ENCODE measurements around the gene EYA3.

EYA3 gene

DNA sequence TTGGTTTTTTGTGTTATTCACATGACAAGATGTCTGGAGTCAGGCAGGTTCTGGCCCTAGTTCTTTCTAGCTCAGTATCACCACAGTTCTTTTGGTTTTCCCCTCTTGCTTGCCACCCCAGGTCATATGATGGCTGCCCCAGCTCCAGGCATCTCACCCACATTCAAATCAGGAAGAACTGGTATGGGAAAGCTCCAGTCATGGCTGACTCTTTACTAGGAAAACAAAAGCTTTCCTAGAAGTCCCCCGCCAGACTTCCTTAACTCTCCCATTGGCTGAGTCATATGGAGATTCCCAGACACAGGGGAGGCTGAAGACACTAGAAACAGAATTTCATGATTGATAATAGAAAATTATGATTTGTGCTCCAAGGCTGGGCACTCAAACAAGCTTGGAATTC, 22.1 kb upstream of the EYA3 start:
- Histone ChIP-seq H3K4me3 (ENCODE audit: low read depth, low read length) (no peak overlapping the region), H3K9ac (ENCODE audit: low read depth, low read length) (no peak overlapping the region), H3K36me3 (ENCODE audit: control insufficient read depth, insufficient read depth, low read length) (no peaks in the 10 kb centered on the region), H3K4me1 (ENCODE audit: control insufficient read depth, insufficient read depth, low read length) (0 out of 2 replicates have a peak, but pooled peaks cover 2% of the 10 kb centered on the region), H3K27ac (ENCODE audit: low read depth, low read length) (no peak overlapping the region), H3K27me3 (ENCODE audit: control insufficient read depth, insufficient read depth, low read length) (no peaks in the 10 kb centered on the region), H3K9me3 (ENCODE audit: control insufficient read depth, insufficient read depth, low read length) (no peaks in the 10 kb centered on the region)

DNA sequence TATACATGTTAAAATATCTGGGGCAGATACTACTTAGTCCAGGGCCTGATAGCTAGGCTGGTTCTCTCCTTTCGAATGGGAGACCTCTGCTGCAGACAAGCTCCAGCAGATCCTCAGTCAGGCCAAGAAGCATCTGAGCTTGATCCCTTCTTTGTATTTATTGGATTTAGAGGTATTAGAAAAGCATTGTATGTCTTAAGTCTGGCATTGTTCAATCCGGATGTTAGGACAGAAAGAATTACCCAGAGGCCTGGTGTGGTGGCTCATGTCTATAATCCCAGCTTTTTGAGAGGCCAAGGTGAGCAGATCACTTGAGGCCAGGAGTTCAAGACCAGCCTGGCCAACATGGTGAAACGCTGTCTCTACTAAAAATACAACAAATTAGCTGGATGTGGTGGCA, 21.2 kb upstream of the EYA3 start:
- no peaks in the 10 kb centered on the region for H3K9me3 ChIP-seq (ENCODE audit: control insufficient read depth, insufficient read depth, low read length)
- no peaks in the 10 kb centered on the region for H3K36me3 ChIP-seq (ENCODE audit: control insufficient read depth, insufficient read depth, low read length)
- no peak overlapping the region for H3K9ac ChIP-seq (ENCODE audit: low read depth, low read length)
- H3K27me3 ChIP-seq (ENCODE audit: control insufficient read depth, insufficient read depth, low read length): no peaks in the 10 kb centered on the region
- H3K4me3 ChIP-seq (ENCODE audit: low read depth, low read length): no peak overlapping the region
- 0 out of 2 replicates have a peak, but pooled peaks cover 9% of the 10 kb centered on the region for H3K4me1 ChIP-seq (ENCODE audit: control insufficient read depth, insufficient read depth, low read length)
- no peak overlapping the region for H3K27ac ChIP-seq (ENCODE audit: low read depth, low read length)

- no peaks in the 10 kb centered on the region for H3K36me3 ChIP-seq (ENCODE audit: control insufficient read depth, insufficient read depth, low read length)
- no peaks in the 10 kb centered on the region for H3K9me3 ChIP-seq (ENCODE audit: control insufficient read depth, insufficient read depth, low read length)
- no peak overlapping the region for H3K27ac ChIP-seq (ENCODE audit: low read depth, low read length)
- no peak overlapping the region for H3K4me3 ChIP-seq (ENCODE audit: low read depth, low read length)
- H3K4me1 ChIP-seq (ENCODE audit: control insufficient read depth, insufficient read depth, low read length): 0 out of 2 replicates have a peak, but pooled peaks cover 11% of the 10 kb centered on the region
- no peaks in the 10 kb centered on the region for H3K27me3 ChIP-seq (ENCODE audit: control insufficient read depth, insufficient read depth, low read length)
- H3K9ac ChIP-seq (ENCODE audit: low read depth, low read length): no peak overlapping the region
These were observed 19.6 kb upstream of the EYA3 start for GRCh38 chr1:28108001-28108400.

DNA sequence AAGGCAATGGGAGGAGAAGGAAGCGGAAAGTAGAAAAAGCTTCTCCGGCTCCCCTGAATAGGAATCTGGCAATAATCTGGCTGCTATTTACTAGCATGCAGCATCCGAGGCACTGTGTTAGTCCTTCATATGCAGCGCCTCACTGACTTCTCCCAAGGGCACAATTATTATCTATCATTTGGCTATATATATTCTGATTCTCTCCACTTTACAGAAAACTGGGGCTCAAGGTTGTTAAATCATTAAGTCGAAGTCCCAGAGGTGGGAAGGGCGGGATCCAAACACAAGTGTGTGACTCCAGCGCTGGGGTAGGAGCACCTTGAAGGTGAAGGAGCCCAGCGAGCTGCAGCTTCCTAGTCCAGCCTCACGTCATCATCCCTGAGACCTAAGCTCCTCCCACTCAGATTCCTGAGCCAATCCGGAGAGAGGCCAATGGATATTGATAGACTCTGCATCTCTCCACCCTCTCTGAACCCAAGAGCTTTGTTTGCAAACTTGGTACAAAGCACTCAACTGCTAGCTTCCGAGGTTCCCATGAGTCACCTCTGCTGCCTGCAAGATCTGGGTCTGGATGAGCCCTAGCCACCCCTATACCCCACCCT, 16.6 kb upstream of the EYA3 start:
- H3K9ac ChIP-seq (ENCODE audit: low read depth, low read length): 0 out of 2 replicates have a peak overlapping the region, but pooled peaks have one; percentile 21
- 0 out of 2 replicates have a peak, but pooled peaks cover 11% of the 10 kb centered on the region for H3K4me1 ChIP-seq (ENCODE audit: control insufficient read depth, insufficient read depth, low read length)
- no peaks in the 10 kb centered on the region for H3K9me3 ChIP-seq (ENCODE audit: control insufficient read depth, insufficient read depth, low read length)
- H3K4me3 ChIP-seq (ENCODE audit: low read depth, low read length): peak overlapping the region; percentile 45
- no peaks in the 10 kb centered on the region for H3K27me3 ChIP-seq (ENCODE audit: control insufficient read depth, insufficient read depth, low read length)
- H3K36me3 ChIP-seq (ENCODE audit: control insufficient read depth, insufficient read depth, low read length): no peaks in the 10 kb centered on the region
- peak overlapping the region; percentile 15 for H3K27ac ChIP-seq (ENCODE audit: low read depth, low read length)

- H3K36me3 ChIP-seq (ENCODE audit: control insufficient read depth, insufficient read depth, low read length): no peaks in the 10 kb centered on the region
- H3K27ac ChIP-seq (ENCODE audit: low read depth, low read length): no peak overlapping the region
- H3K27me3 ChIP-seq (ENCODE audit: control insufficient read depth, insufficient read depth, low read length): no peaks in the 10 kb centered on the region
- H3K4me3 ChIP-seq (ENCODE audit: low read depth, low read length): no peak overlapping the region
- H3K4me1 ChIP-seq (ENCODE audit: control insufficient read depth, insufficient read depth, low read length): 0 out of 2 replicates have a peak, but pooled peaks cover 11% of the 10 kb centered on the region
- H3K9ac ChIP-seq (ENCODE audit: low read depth, low read length): no peak overlapping the region
- no peaks in the 10 kb centered on the region for H3K9me3 ChIP-seq (ENCODE audit: control insufficient read depth, insufficient read depth, low read length)
These were observed 13.8 kb upstream of the EYA3 start for GRCh38 chr1:28102189-28102588.

DNA sequence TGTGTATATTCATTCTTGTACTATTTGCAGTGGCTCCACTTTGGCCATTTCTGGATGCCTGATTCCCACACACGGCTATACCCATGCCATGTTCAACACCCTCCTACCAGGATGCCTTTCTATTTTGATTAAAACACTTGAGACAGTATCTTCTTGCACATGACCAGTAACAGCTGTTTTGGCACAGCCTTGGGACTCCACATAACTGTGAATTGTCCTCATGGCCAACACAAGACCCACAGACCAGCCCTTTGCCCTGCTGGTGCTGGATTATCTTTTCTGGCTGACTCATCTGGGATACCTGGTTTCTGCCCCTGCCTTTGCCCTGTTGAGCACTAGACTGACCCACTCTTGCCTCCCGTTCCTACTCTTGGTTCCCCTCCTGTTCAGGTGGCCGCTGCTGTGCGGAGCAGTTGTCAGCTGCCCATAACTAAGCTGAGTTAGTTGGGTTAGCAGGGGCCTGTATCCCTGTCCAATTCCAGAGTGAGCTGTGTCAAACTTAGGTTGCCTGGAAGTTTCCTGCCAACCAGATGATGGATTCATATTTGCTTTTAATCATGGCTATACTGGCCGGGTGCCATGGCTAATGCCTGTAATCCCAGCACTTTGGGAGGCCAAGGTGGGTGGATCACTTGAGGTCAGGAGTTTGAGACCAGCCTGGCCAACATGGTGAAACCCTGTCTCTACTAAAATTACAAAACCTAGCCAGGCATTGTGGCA, 10.8 kb upstream of the EYA3 start:
- Histone ChIP-seq H3K9ac (ENCODE audit: low read depth, low read length) (no peak overlapping the region), H3K4me1 (ENCODE audit: control insufficient read depth, insufficient read depth, low read length) (no peaks in the 10 kb centered on the region), H3K4me3 (ENCODE audit: low read depth, low read length) (no peak overlapping the region), H3K27me3 (ENCODE audit: control insufficient read depth, insufficient read depth, low read length) (no peaks in the 10 kb centered on the region), H3K9me3 (ENCODE audit: control insufficient read depth, insufficient read depth, low read length) (no peaks in the 10 kb centered on the region), H3K27ac (ENCODE audit: low read depth, low read length) (no peak overlapping the region), H3K36me3 (ENCODE audit: control insufficient read depth, insufficient read depth, low read length) (no peaks in the 10 kb centered on the region)

- H3K4me1 ChIP-seq (ENCODE audit: control insufficient read depth, insufficient read depth, low read length): no peaks in the 10 kb centered on the region
- no peaks in the 10 kb centered on the region for H3K36me3 ChIP-seq (ENCODE audit: control insufficient read depth, insufficient read depth, low read length)
- no peak overlapping the region for H3K4me3 ChIP-seq (ENCODE audit: low read depth, low read length)
- H3K9me3 ChIP-seq (ENCODE audit: control insufficient read depth, insufficient read depth, low read length): no peaks in the 10 kb centered on the region
- no peak overlapping the region for H3K27ac ChIP-seq (ENCODE audit: low read depth, low read length)
- no peak overlapping the region for H3K9ac ChIP-seq (ENCODE audit: low read depth, low read length)
- H3K27me3 ChIP-seq (ENCODE audit: control insufficient read depth, insufficient read depth, low read length): no peaks in the 10 kb centered on the region
These were observed 8.7 kb upstream of the EYA3 start for GRCh38 chr1:28097100-28097472.

- Histone ChIP-seq H3K27ac (ENCODE audit: low read depth, low read length) (no peak overlapping the region), H3K27me3 (ENCODE audit: control insufficient read depth, insufficient read depth, low read length) (no peaks in the 10 kb centered on the region), H3K4me1 (ENCODE audit: control insufficient read depth, insufficient read depth, low read length) (no peaks in the 10 kb centered on the region), H3K4me3 (ENCODE audit: low read depth, low read length) (no peak overlapping the region), H3K36me3 (ENCODE audit: control insufficient read depth, insufficient read depth, low read length) (no peaks in the 10 kb centered on the region), H3K9me3 (ENCODE audit: control insufficient read depth, insufficient read depth, low read length) (no peaks in the 10 kb centered on the region), H3K9ac (ENCODE audit: low read depth, low read length) (no peak overlapping the region)
These were observed 8.0 kb upstream of the EYA3 start for GRCh38 chr1:28096210-28097099.

DNA sequence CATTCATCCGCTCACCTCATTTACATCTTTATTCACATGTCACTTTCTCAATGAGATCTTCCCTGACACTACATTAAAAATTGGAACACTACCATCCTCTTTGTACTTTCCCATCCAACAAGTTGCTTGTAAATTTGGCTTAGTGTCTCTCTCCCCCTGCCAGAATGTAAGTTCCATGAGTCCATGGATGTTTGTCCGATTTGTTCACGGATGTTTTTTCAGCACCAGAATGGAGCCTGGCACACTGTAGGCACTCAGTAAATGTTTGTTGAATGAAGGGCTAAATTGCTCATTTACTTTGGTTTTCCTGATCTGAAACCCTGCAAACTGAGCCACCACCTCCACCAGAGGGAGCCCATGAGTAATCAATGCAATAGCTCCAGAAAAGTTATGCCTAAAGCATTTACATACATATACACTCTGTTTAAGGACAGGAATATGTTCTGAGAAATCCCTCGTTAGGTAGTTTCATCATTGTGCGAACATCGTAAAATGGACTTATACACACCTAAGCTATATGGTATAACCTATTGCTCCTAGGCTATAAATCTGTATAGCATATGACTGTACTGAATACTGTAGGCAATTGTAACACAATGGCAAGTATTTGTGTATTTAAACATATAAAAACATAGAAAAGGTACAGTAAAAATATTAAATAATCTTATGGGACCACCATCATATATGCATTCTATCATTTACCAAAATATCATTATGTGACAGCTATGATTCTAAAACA, 2.8 kb upstream of the EYA3 start:
- no peaks in the 10 kb centered on the region for H3K27me3 ChIP-seq (ENCODE audit: control insufficient read depth, insufficient read depth, low read length)
- no peaks in the 10 kb centered on the region for H3K36me3 ChIP-seq (ENCODE audit: control insufficient read depth, insufficient read depth, low read length)
- no peaks in the 10 kb centered on the region for H3K9me3 ChIP-seq (ENCODE audit: control insufficient read depth, insufficient read depth, low read length)
- no peak overlapping the region for H3K9ac ChIP-seq (ENCODE audit: low read depth, low read length)
- H3K27ac ChIP-seq (ENCODE audit: low read depth, low read length): no peak overlapping the region
- H3K4me1 ChIP-seq (ENCODE audit: control insufficient read depth, insufficient read depth, low read length): peaks cover 4% of the 10 kb centered on the region; the same call in 1 of the 2 replicates
- H3K4me3 ChIP-seq (ENCODE audit: low read depth, low read length): no peak overlapping the region

GRCh38 chr1:28087614-28088167, 719 bp downstream of the EYA3 start:
- Histone ChIP-seq H3K36me3 (ENCODE audit: control insufficient read depth, insufficient read depth, low read length) (no peaks in the 10 kb centered on the region), H3K27me3 (ENCODE audit: control insufficient read depth, insufficient read depth, low read length) (no peaks in the 10 kb centered on the region), H3K27ac (ENCODE audit: low read depth, low read length) (peak overlapping the region; percentile 91), H3K9ac (ENCODE audit: low read depth, low read length) (peak overlapping the region; percentile 82), H3K4me1 (ENCODE audit: control insufficient read depth, insufficient read depth, low read length) (peaks cover 4% of the 10 kb centered on the region; the same call in 1 of the 2 replicates), H3K9me3 (ENCODE audit: control insufficient read depth, insufficient read depth, low read length) (no peaks in the 10 kb centered on the region), H3K4me3 (ENCODE audit: low read depth, low read length) (peak overlapping the region; percentile 92)

Data from HUES48 (cell line).